ENCODE data around the gene ASB1.

Gene ASB1

GRCh38 chr2:238406221-238406997 is 20.3 kb upstream of the ASB1 start:
- TF ChIP-seq, protein P1, sequence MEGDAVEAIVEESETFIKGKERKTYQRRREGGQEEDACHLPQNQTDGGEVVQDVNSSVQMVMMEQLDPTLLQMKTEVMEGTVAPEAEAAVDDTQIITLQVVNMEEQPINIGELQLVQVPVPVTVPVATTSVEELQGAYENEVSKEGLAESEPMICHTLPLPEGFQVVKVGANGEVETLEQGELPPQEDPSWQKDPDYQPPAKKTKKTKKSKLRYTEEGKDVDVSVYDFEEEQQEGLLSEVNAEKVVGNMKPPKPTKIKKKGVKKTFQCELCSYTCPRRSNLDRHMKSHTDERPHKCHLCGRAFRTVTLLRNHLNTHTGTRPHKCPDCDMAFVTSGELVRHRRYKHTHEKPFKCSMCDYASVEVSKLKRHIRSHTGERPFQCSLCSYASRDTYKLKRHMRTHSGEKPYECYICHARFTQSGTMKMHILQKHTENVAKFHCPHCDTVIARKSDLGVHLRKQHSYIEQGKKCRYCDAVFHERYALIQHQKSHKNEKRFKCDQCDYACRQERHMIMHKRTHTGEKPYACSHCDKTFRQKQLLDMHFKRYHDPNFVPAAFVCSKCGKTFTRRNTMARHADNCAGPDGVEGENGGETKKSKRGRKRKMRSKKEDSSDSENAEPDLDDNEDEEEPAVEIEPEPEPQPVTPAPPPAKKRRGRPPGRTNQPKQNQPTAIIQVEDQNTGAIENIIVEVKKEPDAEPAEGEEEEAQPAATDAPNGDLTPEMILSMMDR (IDR thresholded peaks at IDR 0.05; ENCODE audit: extremely low read depth, missing control alignments) = no peak
- DNase-seq (ENCODE audit: low spot score) = no peak

- TF ChIP-seq, protein P1 (IDR thresholded peaks at IDR 0.05; ENCODE audit: extremely low read depth, missing control alignments) = no peak
Measured at GRCh38 chr2:238406998-238407285, 19.8 kb upstream of the ASB1 start.

DNA sequence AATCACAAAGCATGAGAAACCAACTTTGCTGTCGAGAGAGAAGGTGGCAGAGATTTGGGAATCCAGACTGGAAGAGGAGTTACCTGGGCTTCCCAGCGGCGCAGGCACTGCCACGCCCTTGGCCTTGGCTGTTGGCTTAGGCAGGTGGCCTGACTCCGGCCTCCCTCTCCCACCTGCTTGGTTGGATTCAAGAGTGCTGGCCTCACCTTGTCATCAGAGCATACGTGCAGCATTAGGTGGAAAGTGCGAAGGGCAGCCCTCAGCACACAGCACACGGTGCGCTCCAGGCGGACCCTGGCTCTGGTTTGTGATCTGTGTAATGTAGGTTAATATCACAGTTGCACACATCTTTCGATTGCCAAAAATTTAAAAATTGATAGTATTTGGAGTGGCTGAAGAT is 19.2 kb upstream of the ASB1 start:
- TF ChIP-seq, protein P1 (IDR thresholded peaks at IDR 0.05; ENCODE audit: extremely low read depth, missing control alignments) = no peak
- no peak for DNase-seq (ENCODE audit: low spot score)

More at GRCh38 chr2:238406998-238407285, 19.8 kb upstream of the ASB1 start:
- no peak for DNase-seq (ENCODE audit: low spot score)

DNA sequence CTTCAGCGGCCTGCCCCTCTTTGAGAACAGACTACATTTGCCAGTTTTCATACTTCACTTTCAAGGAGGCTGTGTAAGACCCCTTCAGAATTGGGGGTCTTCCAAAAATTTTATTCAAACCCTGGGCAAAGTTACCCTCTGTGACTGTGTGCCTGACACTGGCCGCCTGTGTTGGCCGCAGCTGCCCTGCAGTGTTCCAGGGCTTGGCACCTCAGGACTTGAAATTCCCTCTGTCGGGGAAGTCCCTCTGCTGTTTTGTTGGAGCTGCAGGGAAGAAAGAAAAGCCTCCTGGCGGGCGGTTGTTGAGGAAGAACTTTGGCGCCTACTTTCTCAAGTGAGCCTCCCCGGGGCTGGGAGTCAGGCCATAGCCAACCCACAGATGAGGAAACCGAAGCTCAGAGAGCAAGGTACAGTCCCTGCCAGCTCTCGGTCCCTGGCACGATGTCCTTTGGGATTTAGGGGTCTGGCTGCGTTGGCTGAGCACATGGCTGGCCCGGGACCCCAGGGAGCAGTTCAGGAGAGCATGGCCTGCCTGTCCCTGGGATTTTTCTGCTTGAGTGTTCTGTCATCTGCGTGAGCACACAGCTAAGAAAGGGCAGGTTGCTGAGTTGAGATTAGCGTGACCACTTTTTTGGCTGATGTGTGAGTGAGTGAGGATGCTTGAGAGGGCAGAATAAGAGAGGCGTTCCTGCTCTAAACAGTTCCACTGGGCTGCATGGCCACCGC is 17.9 kb upstream of the ASB1 start:
- TF ChIP-seq, protein P1 (IDR thresholded peaks at IDR 0.05; ENCODE audit: extremely low read depth, missing control alignments) = no peak
- no peak for DNase-seq (ENCODE audit: low spot score)

GRCh38 chr2:238409341-238410199 is 17.2 kb upstream of the ASB1 start:
- TF ChIP-seq, protein P1 (IDR thresholded peaks at IDR 0.05; ENCODE audit: extremely low read depth, missing control alignments) = no peak
- DNase-seq (ENCODE audit: low spot score) = no peak

GRCh38 chr2:238412067-238412767 is 14.5 kb upstream of the ASB1 start:
- TF ChIP-seq, protein P1 (IDR thresholded peaks at IDR 0.05; ENCODE audit: extremely low read depth, missing control alignments) = no peak
- DNase-seq (ENCODE audit: low spot score) = no peak

Measured in GM20000 (cell line).